SH-SY5Y (cell line): ENCODE measurements around the gene KIAA0753.

Source experiments
- GATA2 ChIP-seq: IDR thresholded peaks from 2 replicates; pipeline ENCODE4 v1.6.1; 2011; ENCODE audit warnings: mild to moderate bottlenecking, low read depth, low read length
- GATA3 ChIP-seq: IDR thresholded peaks from 2 replicates; pipeline ENCODE4 v1.6.1; 2011; ENCODE audit warnings: low read depth, mild to moderate bottlenecking, low read length, moderate library complexity

DNA sequence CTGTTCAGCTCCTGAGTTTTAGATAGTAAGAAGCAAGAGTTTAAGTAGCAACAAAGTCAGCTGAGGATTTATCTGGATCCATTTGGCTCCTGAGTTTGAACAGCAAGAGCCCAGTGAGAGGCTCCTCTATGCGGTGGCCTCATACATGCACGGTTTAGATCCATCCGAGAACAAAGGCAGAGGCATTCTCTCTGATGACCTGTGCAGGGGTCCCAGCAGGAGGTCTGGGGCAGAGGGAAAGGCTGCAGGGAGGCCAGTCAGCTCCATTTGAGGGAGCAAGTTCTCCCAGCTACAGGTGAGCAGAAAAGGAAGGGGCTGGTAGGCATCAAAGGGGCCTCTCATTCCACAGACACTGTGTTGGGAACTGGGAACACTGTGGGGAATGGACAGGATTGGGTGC, 100.6 kb downstream of the KIAA0753 start:
- TF ChIP-seq GATA3: no peak
- TF ChIP-seq GATA2: no peak
